IPS-NIHi11 (cell line): ENCODE data around the gene TBC1D9.

Source experiments
- DNase-seq: peaks from one replicate; pipeline ENCODE4 v3.0.0; 2012; ENCODE audit warnings: mixed read lengths, low spot score

The TBC1D9 gene

DNA sequence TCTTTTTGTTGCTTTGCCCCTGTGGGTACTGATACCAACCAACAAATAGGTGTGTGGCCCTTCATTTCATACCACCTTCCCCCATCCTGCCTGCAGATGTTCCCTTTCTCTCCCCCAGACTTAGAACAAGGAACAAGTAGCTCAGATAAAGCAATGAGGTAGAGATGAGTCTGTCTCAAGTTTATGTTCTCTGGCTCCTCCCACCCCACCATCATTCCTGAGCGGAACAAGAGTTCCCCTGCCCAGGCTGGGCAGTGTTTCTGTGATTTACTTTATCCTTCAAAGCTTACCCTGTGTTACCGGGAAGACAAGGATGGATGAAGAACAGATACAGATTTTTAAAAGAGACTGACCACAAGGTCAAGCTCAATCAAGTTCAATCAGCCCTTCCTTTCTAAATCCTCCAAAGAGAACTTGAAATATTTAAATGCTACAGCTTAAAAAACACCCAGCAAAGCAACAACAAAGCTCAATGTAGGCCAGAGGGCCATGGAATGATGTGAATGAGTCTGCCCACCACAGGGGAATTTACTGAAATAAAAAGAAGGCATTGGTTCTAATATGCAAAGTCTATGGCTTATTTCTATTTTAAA is 107.4 kb downstream of the TBC1D9 start:
- no peak for DNase-seq

GRCh38 chr4:140645614-140646412 is 110.4 kb downstream of the TBC1D9 start:
- no peak for DNase-seq

DNA sequence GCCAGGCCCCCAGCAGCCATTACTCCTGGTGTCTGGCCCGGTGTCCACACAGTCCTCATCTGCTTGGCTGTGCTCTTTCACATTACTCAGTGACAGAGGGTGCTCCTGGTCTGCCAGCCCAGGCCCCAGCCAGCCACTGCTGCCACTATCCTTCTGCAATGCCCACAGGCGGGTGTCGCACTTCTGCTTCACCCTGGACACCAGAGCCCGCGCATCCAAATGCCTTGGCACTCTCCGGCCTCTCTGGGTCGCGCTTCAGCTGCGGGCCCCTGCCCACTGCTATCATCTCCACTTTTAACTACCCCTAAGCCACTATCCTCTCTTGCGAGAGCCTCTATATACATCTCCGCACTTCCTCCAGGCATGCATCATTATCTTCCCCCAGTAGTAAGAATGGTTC is 111.0 kb downstream of the TBC1D9 start:
- no peak for DNase-seq

DNA sequence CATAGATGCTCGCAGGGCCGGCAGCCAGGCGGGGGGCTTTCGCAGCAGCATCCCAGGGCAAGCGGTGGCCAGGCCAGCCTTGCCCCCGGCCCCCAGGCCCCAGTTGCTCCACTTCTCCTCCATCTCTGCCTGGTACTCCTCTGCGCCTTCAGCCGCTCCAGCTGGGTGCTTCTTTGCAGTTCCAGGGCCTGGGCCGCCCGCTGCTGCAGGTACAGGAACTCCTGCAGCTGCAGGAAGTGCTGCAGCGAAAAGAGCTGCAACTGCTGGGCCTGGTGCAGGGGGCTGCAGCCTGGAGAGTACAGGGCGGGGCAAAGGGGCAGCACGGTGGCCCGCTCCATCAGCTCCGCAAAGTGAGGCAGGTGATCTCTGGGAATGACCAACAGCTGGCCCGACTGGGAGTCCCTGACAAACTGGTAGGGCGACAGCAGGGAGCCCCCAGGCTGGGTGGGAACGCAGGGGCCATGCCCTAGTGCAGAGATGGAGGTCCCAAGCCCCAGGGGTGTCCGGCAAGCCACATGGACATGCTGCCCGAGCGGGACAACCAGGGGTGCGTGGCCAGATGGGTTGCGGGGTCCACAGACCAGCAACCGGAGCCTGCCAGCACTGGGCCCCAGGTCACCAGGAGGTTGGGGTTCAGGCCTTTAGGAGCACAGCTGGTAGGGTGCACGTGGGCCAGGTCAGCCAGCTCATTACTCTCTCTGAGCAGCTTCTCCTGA is 111.6 kb downstream of the TBC1D9 start:
- no peak for DNase-seq

- DNase-seq: no peak
Measured at GRCh38 chr4:140643571-140644055, 112.6 kb downstream of the TBC1D9 start.

GRCh38 chr4:140642674-140643437 is 113.3 kb downstream of the TBC1D9 start:
- no peak for DNase-seq

DNA sequence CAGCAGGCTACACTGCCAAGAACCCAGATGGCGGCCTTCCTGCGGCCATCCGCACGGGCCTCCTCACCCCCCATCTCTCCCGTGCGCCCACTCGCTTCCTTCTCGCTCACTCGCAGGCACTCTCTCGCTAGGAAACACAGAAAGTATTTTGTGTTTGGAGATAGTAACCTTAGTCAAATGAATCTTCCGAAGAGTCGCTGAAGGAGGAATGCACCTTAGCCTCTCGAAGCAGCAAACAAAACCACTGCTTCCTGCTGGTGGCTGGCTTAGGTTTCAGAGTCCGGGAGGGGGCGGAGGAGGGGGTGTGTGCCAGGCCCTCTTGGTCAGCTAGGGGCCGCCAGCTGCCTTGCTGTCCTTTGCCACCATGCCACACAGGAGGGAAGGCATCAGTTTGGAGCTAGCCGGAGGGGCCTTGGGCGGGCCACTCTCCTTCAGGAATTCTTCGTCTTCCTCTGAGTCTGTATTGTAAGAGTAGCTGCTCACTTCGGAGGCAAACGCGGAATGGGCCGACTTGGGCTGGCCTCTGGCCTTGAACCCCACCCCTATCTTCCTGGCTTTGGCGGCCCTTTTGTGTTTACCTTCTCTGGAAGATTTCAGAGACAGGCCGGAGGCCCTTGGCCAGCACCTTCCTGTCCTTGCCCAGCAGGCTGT is 114.3 kb downstream of the TBC1D9 start:
- DNase-seq: peak; percentile 77

GRCh38 chr4:140641105-140641555 is 115.1 kb downstream of the TBC1D9 start:
- DNase-seq: no peak

GRCh38 chr4:140640150-140640748 is 115.9 kb downstream of the TBC1D9 start:
- DNase-seq: no peak

DNA sequence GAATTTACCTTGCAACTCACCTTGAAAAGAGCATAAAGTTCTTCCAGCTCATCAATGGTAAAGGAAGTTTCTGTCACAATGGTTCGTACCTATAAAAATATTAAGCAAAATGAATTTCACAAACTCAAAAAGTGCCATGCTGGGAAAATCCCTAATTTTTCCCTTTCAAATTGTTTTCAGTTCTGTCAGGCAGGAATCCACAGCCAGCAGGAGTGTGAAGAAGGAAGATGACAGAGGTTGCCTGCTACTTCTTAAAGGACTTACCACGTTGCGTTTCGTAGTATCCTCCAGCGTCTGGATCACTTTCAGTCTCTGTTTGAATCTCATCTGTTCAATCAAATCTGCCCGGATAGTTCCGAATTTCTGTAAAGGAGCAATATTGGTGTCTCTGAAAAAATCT is 117.1 kb downstream of the TBC1D9 start:
- DNase-seq: no peak

DNA sequence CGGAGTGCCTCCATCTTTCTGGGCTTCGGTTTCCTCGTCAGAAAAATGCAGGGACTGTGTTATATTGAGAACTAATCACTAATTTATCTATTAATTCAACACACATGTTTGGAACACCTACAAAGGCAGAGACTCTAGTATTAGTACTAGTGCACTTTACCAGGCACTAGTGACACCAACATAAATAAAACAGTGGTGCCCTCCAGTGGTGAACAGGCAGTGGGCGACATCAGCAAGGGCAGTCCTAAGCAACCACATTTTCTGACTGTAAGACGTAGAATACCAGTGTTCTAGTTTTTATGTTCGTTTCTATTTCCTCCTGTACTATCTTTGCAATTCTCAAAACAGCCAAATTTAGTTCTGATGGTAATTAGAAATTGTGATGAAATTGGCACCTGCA is 118.3 kb downstream of the TBC1D9 start:
- peak; percentile 65 for DNase-seq

DNA sequence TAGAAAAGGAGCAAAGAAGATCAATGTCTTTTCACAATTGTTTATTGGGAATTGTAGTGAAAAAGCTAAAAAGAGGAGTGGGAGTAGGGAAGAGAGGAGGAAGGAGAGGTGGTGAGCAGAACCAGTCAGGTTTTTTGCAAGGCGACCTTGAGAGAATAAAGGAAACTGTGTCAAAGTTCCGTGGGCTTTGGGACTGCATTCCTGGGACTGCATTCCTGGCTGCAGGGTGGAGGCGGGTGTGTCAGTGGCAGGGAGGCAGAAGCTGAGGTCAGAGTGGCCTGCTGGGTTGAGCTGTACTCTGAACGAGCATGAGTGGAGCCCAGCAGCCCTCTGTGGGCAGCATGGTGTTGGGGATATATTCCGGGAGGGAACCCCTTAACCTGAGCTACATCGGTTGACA is 120.6 kb downstream of the TBC1D9 start:
- DNase-seq: peak; percentile 72

GRCh38 chr4:140633951-140634350 is 122.2 kb downstream of the TBC1D9 start:
- DNase-seq: no peak

DNA sequence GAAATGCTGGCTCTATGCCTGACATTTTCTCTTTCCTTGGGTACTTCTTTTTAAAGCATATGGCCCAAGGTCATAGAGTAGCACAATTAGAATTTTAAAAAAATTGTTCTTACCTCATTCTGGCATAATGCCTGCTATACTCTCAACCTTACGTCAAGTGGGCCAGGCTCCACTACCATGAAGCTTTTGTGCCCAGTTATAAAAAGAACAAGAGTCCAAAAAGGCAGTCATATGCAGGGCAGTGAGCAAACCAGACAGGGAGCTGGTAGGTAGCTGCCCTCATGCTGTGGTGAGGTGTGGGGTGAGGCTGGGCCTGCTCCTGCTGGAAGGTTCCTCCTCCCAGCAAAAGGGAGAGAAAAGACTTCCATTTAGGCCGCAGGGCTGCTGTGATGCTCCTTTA is 123.1 kb downstream of the TBC1D9 start:
- DNase-seq: no peak

- DNase-seq: no peak
Measured at GRCh38 chr4:140630246-140630645, 125.9 kb downstream of the TBC1D9 start.

GRCh38 chr4:140628016-140628415 is 128.2 kb downstream of the TBC1D9 start:
- no peak for DNase-seq

GRCh38 chr4:140626661-140627376 is 129.4 kb downstream of the TBC1D9 start:
- DNase-seq: no peak

GRCh38 chr4:140622333-140622958 is 133.7 kb downstream of the TBC1D9 start:
- no peak for DNase-seq

DNA sequence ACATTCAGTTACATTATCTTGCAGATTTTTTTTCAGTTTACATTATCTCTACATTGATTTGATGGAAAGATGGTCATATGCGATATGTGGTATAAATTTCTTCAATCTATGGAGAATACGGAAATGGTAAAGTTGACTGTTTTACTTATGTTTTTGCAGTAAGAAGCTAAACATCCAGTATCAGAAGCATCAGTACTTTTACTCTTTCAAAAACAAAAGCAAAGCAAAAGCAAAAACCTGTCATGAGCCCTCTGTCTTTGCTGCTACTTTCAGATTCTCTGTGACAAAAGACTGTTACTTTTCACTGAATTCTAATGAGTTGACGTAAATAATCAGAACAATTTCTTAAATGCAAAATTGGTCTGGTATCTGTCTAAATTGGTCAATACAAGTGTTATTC is 135.0 kb downstream of the TBC1D9 start:
- no peak for DNase-seq
